Activated CD4-positive, alpha-beta memory T cell treated with anti-CD3 and anti-CD28 coated beads for 36 hours (primary cell): ENCODE measurements around the gene HBD. TPM values are rescaled to one million over a fixed set of nuclear protein-coding genes. Genes with fewer than 3 reads are reported as not detected.

Experiments used
- CTCF ChIA-PET: fragments of 350-600 bp; sonication (Branson Sonifier 250); formaldehyde crosslinking; loops from one replicate; lab custom pipeline; 2021; ENCODE audit warnings: antibody characterized with exemption, inconsistent platforms; lab: Charles Lee
- POLR2A ChIA-PET: fragments of 350-600 bp; sonication (Branson Sonifier 250); formaldehyde crosslinking; loops from one replicate; lab custom pipeline; 2021; ENCODE audit warnings: antibody characterized with exemption; lab: Charles Lee
- DNase-seq: peaks from one replicate; pipeline ENCODE4 v3.0.0-alpha.2; 2020
- H3K27ac Mint-ChIP-seq: one replicate; pipeline ENCODE4 v1.8.0; 2021; ENCODE audit warnings: mixed read lengths
- H3K27me3 Mint-ChIP-seq: one replicate; pipeline ENCODE4 v1.8.0; 2021; ENCODE audit warnings: mixed read lengths
- H3K36me3 Mint-ChIP-seq: one replicate; pipeline ENCODE4 v1.8.0; 2021; ENCODE audit warnings: mixed read lengths
- H3K4me1 Mint-ChIP-seq: one replicate; pipeline ENCODE4 v1.8.0; 2021; ENCODE audit warnings: low read depth, mixed read lengths
- H3K4me3 Mint-ChIP-seq: one replicate; pipeline ENCODE4 v1.8.0; 2021; ENCODE audit warnings: mild to moderate bottlenecking, mixed read lengths
- H3K9me3 Mint-ChIP-seq: one replicate; pipeline ENCODE4 v1.8.0; 2021; ENCODE audit warnings: mixed read lengths
- intact Hi-C: fragments of 100-400 bp; cut with micrococcal nuclease; formaldehyde crosslinking; loops from one replicate; pipeline ENCODE4 v1.15.1; 2023
- total RNA-seq, 2 experiments: library from RNA; stranded (reverse); gene quantifications; one replicate each; pipeline ENCODE4 v1.2.3, GENCODE V29; 2021

The HBD gene
- total RNA-seq, 2 experiments from 2014 or later: not detected

GRCh38 chr11:5196067-5196466 lies 38.2 kb downstream of the HBD start:
- no peaks in the 10 kb centered on the region for H3K4me1 Mint-ChIP-seq
- CTCF ChIA-PET: no interaction called here

GRCh38 chr11:5192738-5193137 lies 41.5 kb downstream of the HBD start:
- no peak overlapping the region for H3K4me3 Mint-ChIP-seq
- intact Hi-C loops: no loop called here
- no peak for DNase-seq
- POLR2A ChIA-PET: no interaction called here
- H3K4me1 Mint-ChIP-seq: no peaks in the 10 kb centered on the region
- H3K27ac Mint-ChIP-seq: no peak overlapping the region
- H3K27me3 Mint-ChIP-seq: no peaks in the 10 kb centered on the region
- H3K36me3 Mint-ChIP-seq: no peaks in the 10 kb centered on the region
- peaks cover 16% of the 10 kb centered on the region for H3K9me3 Mint-ChIP-seq
- CTCF ChIA-PET: no interaction called here

More at GRCh38 chr11:5196067-5196466, 38.2 kb downstream of the HBD start:
- no peaks in the 10 kb centered on the region for H3K36me3 Mint-ChIP-seq
- DNase-seq: no peak
- peaks cover 2% of the 10 kb centered on the region for H3K9me3 Mint-ChIP-seq
- intact Hi-C loops: no loop called here
- no peak overlapping the region for H3K4me3 Mint-ChIP-seq
- no peak overlapping the region for H3K27ac Mint-ChIP-seq
- POLR2A ChIA-PET: no interaction called here
- H3K27me3 Mint-ChIP-seq: no peaks in the 10 kb centered on the region

GRCh38 chr11:5188201-5188600 lies 46.1 kb downstream of the HBD start:
- Mint-ChIP-seq H3K36me3 (no peaks in the 10 kb centered on the region), H3K4me3 (no peak overlapping the region), H3K4me1 (no peaks in the 10 kb centered on the region), H3K27me3 (no peaks in the 10 kb centered on the region), H3K27ac (no peak overlapping the region), H3K9me3 (peaks cover 14% of the 10 kb centered on the region)
- intact Hi-C loops: no loop called here
- DNase-seq: no peak
- POLR2A ChIA-PET: no interaction called here
- CTCF ChIA-PET: no interaction called here

Other genes with a start within 250 kb of the HBD start
- gene OR51L1, start 239.6 kb downstream of the HBD start, total RNA-seq: not detected
- gene OR52J3, start 188.0 kb downstream of the HBD start, total RNA-seq: not detected
- gene OR52E2, start 174.9 kb downstream of the HBD start, total RNA-seq: not detected
- gene OR52E1, start 164.9 kb downstream of the HBD start, total RNA-seq: not detected
- not detected for gene OR52A5, start 96.1 kb downstream of the HBD start, total RNA-seq
- not detected for gene OR52A1, start 79.7 kb downstream of the HBD start, total RNA-seq
- gene OR51V1, start 33.8 kb downstream of the HBD start, total RNA-seq: not detected
- gene HBB, start 7.4 kb downstream of the HBD start, total RNA-seq: not detected
- not detected for gene HBG1, start 15.4 kb upstream of the HBD start, total RNA-seq
- not detected for gene HBG2, start 20.3 kb upstream of the HBD start, total RNA-seq
- gene HBE1, start 35.5 kb upstream of the HBD start, total RNA-seq: not detected
- gene OR51B4, start 67.5 kb upstream of the HBD start, total RNA-seq: not detected
- not detected for gene OR51B2, start 89.8 kb upstream of the HBD start, total RNA-seq
- not detected for gene OR51B5, start 109.0 kb upstream of the HBD start, total RNA-seq
- gene OR51B6, start 117.0 kb upstream of the HBD start, total RNA-seq: not detected
- not detected for gene OR51M1, start 149.3 kb upstream of the HBD start, total RNA-seq
- not detected for gene OR51Q1, start 187.6 kb upstream of the HBD start, total RNA-seq
- gene OR51I1, start 207.0 kb upstream of the HBD start, total RNA-seq: not detected
- not detected for gene OR51I2, start 214.8 kb upstream of the HBD start, total RNA-seq